ENCODE results near the gene CACNB2.

DNA sequence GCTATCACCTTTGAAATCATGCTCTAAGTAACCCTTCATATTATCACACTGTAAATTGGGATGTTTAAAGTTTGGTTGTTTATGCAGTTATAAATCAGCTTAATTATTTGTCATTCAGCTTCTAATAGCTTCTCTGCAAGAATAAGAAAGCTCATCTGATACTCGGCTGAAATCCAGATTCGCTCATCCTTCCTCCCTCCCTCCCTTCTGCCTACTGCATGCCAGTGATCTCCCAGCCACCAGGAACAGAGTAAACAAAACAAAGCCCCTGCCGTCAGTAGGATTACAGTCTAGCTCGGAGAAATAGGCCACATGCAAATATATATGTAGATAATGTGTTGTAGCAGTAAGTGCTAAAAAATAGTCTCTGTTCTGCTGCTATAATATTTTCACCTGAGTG lies 299.4 kb downstream of the CACNB2 start:
- TF ChIP-seq HNF4G (IDR thresholded peaks at IDR 0.05) (no peak), FOXA2 (IDR thresholded peaks at IDR 0.05) (no peak), RXRA (IDR thresholded peaks at IDR 0.05) (no peak), GABPA (IDR thresholded peaks at IDR 0.05 in 1 of 2, conservative IDR thresholded peaks at IDR 0.05 in 1 of 2) (no peak), RAD21 (IDR thresholded peaks at IDR 0.05) (no peak), EGR1 (IDR thresholded peaks at IDR 0.05; ENCODE audit: low read depth in 2 of 2) (no peak), SP1 (IDR thresholded peaks at IDR 0.05) (no peak), JUND (IDR thresholded peaks at IDR 0.05) (no peak), YY1 (IDR thresholded peaks at IDR 0.05) (no peak)
- TF ChIP-seq, protein P1, sequence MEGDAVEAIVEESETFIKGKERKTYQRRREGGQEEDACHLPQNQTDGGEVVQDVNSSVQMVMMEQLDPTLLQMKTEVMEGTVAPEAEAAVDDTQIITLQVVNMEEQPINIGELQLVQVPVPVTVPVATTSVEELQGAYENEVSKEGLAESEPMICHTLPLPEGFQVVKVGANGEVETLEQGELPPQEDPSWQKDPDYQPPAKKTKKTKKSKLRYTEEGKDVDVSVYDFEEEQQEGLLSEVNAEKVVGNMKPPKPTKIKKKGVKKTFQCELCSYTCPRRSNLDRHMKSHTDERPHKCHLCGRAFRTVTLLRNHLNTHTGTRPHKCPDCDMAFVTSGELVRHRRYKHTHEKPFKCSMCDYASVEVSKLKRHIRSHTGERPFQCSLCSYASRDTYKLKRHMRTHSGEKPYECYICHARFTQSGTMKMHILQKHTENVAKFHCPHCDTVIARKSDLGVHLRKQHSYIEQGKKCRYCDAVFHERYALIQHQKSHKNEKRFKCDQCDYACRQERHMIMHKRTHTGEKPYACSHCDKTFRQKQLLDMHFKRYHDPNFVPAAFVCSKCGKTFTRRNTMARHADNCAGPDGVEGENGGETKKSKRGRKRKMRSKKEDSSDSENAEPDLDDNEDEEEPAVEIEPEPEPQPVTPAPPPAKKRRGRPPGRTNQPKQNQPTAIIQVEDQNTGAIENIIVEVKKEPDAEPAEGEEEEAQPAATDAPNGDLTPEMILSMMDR (IDR thresholded peaks at IDR 0.05; ENCODE audit: low read depth, low read length, missing input control) = no peak
- TF ChIP-seq, protein P2, sequence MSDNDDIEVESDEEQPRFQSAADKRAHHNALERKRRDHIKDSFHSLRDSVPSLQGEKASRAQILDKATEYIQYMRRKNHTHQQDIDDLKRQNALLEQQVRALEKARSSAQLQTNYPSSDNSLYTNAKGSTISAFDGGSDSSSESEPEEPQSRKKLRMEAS (IDR thresholded peaks at IDR 0.05) = no peak

Data from liver (tissue), 3 donors.